A549 (cell line): ENCODE results near the gene GJD3. TPM values are rescaled to one million over a fixed set of nuclear protein-coding genes. Genes with fewer than 3 reads are reported as not detected.

Experiments used
- ATAC-seq, 2 experiments: fragments of 200-7000 bp in 1 of 2; fragments of >200 bp in 1 of 2; cut with Nextera tagmentation in 1 of 2; cut with Tn5 transposase in 1 of 2; 3 replicates each; pipeline versions ENCODE4 v1.8.0 to v1.9.1; 2018 to 2020; ENCODE audit warnings: mild to moderate bottlenecking in 1 of 2, moderate library complexity in 1 of 2
- CTCF ChIA-PET: fragments of 300-600 bp; sonication (Branson Sonifier 250); formaldehyde crosslinking; extraction: SDS; loops from one replicate; lab custom pipeline; 2021; ENCODE audit warnings: antibody characterized with exemption, inconsistent platforms; lab: Yijun Ruan, JAX
- POLR2A ChIA-PET: fragments of 350-600 bp; formaldehyde crosslinking; extraction: SDS; loops from one replicate; lab custom pipeline; 2021; ENCODE audit warnings: antibody characterized with exemption, inconsistent platforms; lab: Yijun Ruan, JAX
- DNase-seq, 2 experiments: peaks; one replicate each; pipeline versions ENCODE4 v3.0.0 to v3.0.0-alpha.2; 2011 to 2016; ENCODE audit warnings: low read depth in 1 of 2, low spot score in 1 of 2
- FAIRE-seq: peaks from 2 replicates; lab custom pipeline; 2011; peaks lifted over from hg19 to GRCh38; lab: Jason Lieb, UNC
- H3K27ac ChIP-seq, 2 experiments: fragments of >200 bp; sonication (Bioruptor Twin); formaldehyde crosslinking; 3 replicates each; pipeline ENCODE4 v1.5.1; 2016 to 2017
- H3K4me1 ChIP-seq: fragments of >200 bp; sonication (Bioruptor Twin); formaldehyde crosslinking; 3 replicates; pipeline ENCODE4 v1.6.1; 2016
- H3K4me2 ChIP-seq: fragments of >200 bp; sonication (Bioruptor Twin); formaldehyde crosslinking; 3 replicates; pipeline ENCODE4 v1.6.1; 2016
- H3K4me3 ChIP-seq: fragments of >200 bp; sonication (Bioruptor Twin); formaldehyde crosslinking; 3 replicates; pipeline ENCODE4 v1.5.1; 2016
- H3K9me3 ChIP-seq: fragments of >200 bp; sonication (Bioruptor Twin); formaldehyde crosslinking; 3 replicates; pipeline ENCODE4 v1.6.1; 2016
- BHLHE40 ChIP-seq: IDR thresholded peaks from 2 replicates; pipeline ENCODE4 v1.6.1; 2012; ENCODE audit warnings: low read depth, low read length, inconsistent platforms
- CBX2 ChIP-seq: fragments of 200-600 bp; sonication (generic); IDR thresholded peaks from 2 replicates; pipeline ENCODE4 v1.6.1; 2016; ENCODE audit warnings: low read depth, mild to moderate bottlenecking, borderline replicate concordance
- CHD2 ChIP-seq: fragments of 150-350 bp; IDR thresholded peaks from 2 replicates; pipeline ENCODE4 v1.6.1; 2014; ENCODE audit warnings: low read length; ENCODE audit not compliant: partially characterized antibody
- EHF ChIP-seq: fragments of 250-450 bp; sonication (Bioruptor Pico); IDR thresholded peaks from 2 replicates; pipeline ENCODE4 v1.5.0; 2020; ENCODE audit warnings: mild to moderate bottlenecking
- EP300 ChIP-seq, 2 experiments: fragments of >200 bp; sonication (Bioruptor Twin); formaldehyde crosslinking; IDR thresholded peaks; 2 replicates in 1 of 2; 3 replicates in 1 of 2; pipeline ENCODE4 v1.6.1; 2016 to 2017
- ESRRA ChIP-seq: fragments of 150-350 bp; IDR thresholded peaks from 2 replicates; pipeline ENCODE4 v1.6.1; 2014; ENCODE audit warnings: mild to moderate bottlenecking, low read length, borderline replicate concordance
- FOSL2 ChIP-seq, 2 experiments: fragments of 450-650 bp in 1 of 2; fragments of >200 bp in 1 of 2; sonication (Bioruptor Twin) in 1 of 2; formaldehyde crosslinking; IDR thresholded peaks; 2 replicates each; pipeline versions ENCODE4 v1.5.0 to v1.6.1; 2016 to 2020; ENCODE audit warnings: mild to moderate bottlenecking in 1 of 2, moderate library complexity in 1 of 2
- FOXS1 ChIP-seq: fragments of 250-450 bp; sonication (Bioruptor Pico); IDR thresholded peaks from 2 replicates; pipeline ENCODE4 v1.5.0; 2020; ENCODE audit warnings: mild to moderate bottlenecking, moderate library complexity
- GATA3 ChIP-seq: IDR thresholded peaks from 2 replicates; pipeline ENCODE4 v1.6.1; 2012; ENCODE audit warnings: borderline replicate concordance
- HDAC2 ChIP-seq: fragments of 200-600 bp; sonication (generic); IDR thresholded peaks from 2 replicates; pipeline ENCODE4 v1.6.1; 2016
- HEYL ChIP-seq: fragments of 250-450 bp; sonication (Bioruptor Pico); IDR thresholded peaks from 2 replicates; pipeline ENCODE4 v1.8.0; 2021; ENCODE audit warnings: mild to moderate bottlenecking, moderate library complexity
- HOXA7 ChIP-seq: fragments of 250-450 bp; sonication (Bioruptor Pico); IDR thresholded peaks from 2 replicates; pipeline ENCODE4 v1.5.0; 2020; ENCODE audit warnings: mild to moderate bottlenecking, moderate library complexity
- JUN ChIP-seq, 2 experiments: fragments of >200 bp; sonication (Bioruptor Twin); formaldehyde crosslinking; IDR thresholded peaks; 2 replicates in 1 of 2; 3 replicates in 1 of 2; pipeline ENCODE4 v1.6.1; 2016 to 2017
- KDM1A ChIP-seq: fragments of 200-600 bp; sonication (generic); IDR thresholded peaks from 2 replicates; pipeline ENCODE4 v1.6.1; 2016; ENCODE audit warnings: low read depth, mild to moderate bottlenecking
- KDM5A ChIP-seq: fragments of 200-600 bp; sonication (generic); IDR thresholded peaks from 2 replicates; pipeline ENCODE4 v1.6.1; 2016; ENCODE audit warnings: antibody characterized with exemption, mild to moderate bottlenecking
- MAFK ChIP-seq: fragments of 450-650 bp; IDR thresholded peaks from 2 replicates; pipeline ENCODE4 v1.6.1; 2014; ENCODE audit not compliant: partially characterized antibody
- MYC ChIP-seq: IDR thresholded peaks from 2 replicates; pipeline ENCODE4 v1.6.1; 2012; ENCODE audit warnings: mild to moderate bottlenecking, inconsistent platforms, low read length, improper control_type of control experiment, borderline replicate concordance
- NPAS2 ChIP-seq: fragments of 250-450 bp; sonication (Bioruptor Pico); IDR thresholded peaks from 2 replicates; pipeline ENCODE4 v1.8.0; 2022; ENCODE audit warnings: mild to moderate bottlenecking, moderate library complexity, borderline replicate concordance
- POLR2A ChIP-seq: IDR thresholded peaks from 2 replicates; pipeline ENCODE4 v1.6.1; 2012; ENCODE audit warnings: mild to moderate bottlenecking, low read length
- RAD21 ChIP-seq, 2 experiments: fragments of >200 bp in 1 of 2; sonication (Bioruptor Twin) in 1 of 2; formaldehyde crosslinking in 1 of 2; IDR thresholded peaks in 1 of 2; conservative IDR thresholded peaks in 1 of 2; 2 replicates in 1 of 2; 3 replicates in 1 of 2; pipeline ENCODE4 v1.6.1; 2012 to 2018; ENCODE audit warnings: inconsistent platforms in 1 of 2
- SREBF2 ChIP-seq: fragments of 450-650 bp; IDR thresholded peaks from 2 replicates; pipeline ENCODE4 v1.6.1; 2014; ENCODE audit warnings: mild to moderate bottlenecking, moderate library complexity
- TFCP2L1 ChIP-seq: fragments of 250-450 bp; sonication (Bioruptor Pico); IDR thresholded peaks from 2 replicates; pipeline ENCODE4 v1.5.0; 2021; ENCODE audit warnings: mild to moderate bottlenecking
- ZC3H11A ChIP-seq: fragments of 450-650 bp; IDR thresholded peaks from 2 replicates; pipeline ENCODE4 v1.6.1; 2014; ENCODE audit warnings: antibody characterized with exemption, mild to moderate bottlenecking
- ZNF302 ChIP-seq: fragments of 250-450 bp; sonication (Bioruptor Pico); IDR thresholded peaks from 2 replicates; pipeline ENCODE4 v1.9.0; 2021; ENCODE audit warnings: inconsistent platforms, mild to moderate bottlenecking, moderate library complexity
- ZSCAN20 ChIP-seq: fragments of 250-450 bp; sonication (Bioruptor Pico); IDR thresholded peaks from 2 replicates; pipeline ENCODE4 v1.8.0; 2022; ENCODE audit warnings: mild to moderate bottlenecking, moderate library complexity
- WGBS: methylation state at CpG from one replicate; pipeline ENCODE4 v1.1.6; 2017; ENCODE audit errors: missing lambda C conversion rate; 5-methylcytosine and 5-hydroxymethylcytosine counted together
- polyA plus RNA-seq, 4 experiments: library from polyadenylated mRNA; depleted of rRNA in 3 of 4; stranded (reverse); fragments of >200 nt; fragmentation: RNase III in 1 of 4; extraction: RNeasy Plus Mini Kit Qiagen cat#74134 plus additional on column Dnase treatment in 1 of 4; gene quantifications; 2 replicates in 3 of 4; 3 replicates in 1 of 4; pipeline ENCODE4 v1.2.3, GENCODE V29; 2011 to 2017
- TF ChIP-seq, protein P1 (sequence below): fragments of 200-600 bp; sonication (generic); IDR thresholded peaks from 2 replicates; pipeline ENCODE4 v1.6.1; 2016; ENCODE audit warnings: antibody characterized with exemption, mild to moderate bottlenecking, moderate library complexity
- TF ChIP-seq, protein P2 (sequence below): IDR thresholded peaks from 2 replicates; pipeline ENCODE4 v1.6.1; 2012; ENCODE audit warnings: low read depth, borderline replicate concordance
- TF ChIP-seq, protein P3 (sequence below): fragments of 250-450 bp; sonication (Bioruptor Pico); IDR thresholded peaks from 2 replicates; pipeline ENCODE4 v1.5.0; 2020; ENCODE audit warnings: low read depth, mild to moderate bottlenecking, moderate library complexity
- TF ChIP-seq, protein P4 (sequence below): fragments of 150-350 bp; IDR thresholded peaks from 2 replicates; pipeline ENCODE4 v1.6.1; 2014; ENCODE audit warnings: low read depth, mild to moderate bottlenecking, low read length
- TF ChIP-seq, protein P5 (sequence below): IDR thresholded peaks from 2 replicates; pipeline ENCODE4 v1.6.1; 2012
- TF ChIP-seq, protein P6 (sequence below): fragments of >200 bp; sonication (Bioruptor Twin); formaldehyde crosslinking; IDR thresholded peaks from 3 replicates; pipeline ENCODE4 v1.6.1; 2016
- TF ChIP-seq, protein P7 (sequence below): IDR thresholded peaks from 2 replicates; pipeline ENCODE4 v1.6.1; 2012

GJD3 gene
- polyA plus RNA-seq, 2 of the 4 experiments (the other 2 are of a cell fraction): 0.09 to 0.40 TPM

DNA sequence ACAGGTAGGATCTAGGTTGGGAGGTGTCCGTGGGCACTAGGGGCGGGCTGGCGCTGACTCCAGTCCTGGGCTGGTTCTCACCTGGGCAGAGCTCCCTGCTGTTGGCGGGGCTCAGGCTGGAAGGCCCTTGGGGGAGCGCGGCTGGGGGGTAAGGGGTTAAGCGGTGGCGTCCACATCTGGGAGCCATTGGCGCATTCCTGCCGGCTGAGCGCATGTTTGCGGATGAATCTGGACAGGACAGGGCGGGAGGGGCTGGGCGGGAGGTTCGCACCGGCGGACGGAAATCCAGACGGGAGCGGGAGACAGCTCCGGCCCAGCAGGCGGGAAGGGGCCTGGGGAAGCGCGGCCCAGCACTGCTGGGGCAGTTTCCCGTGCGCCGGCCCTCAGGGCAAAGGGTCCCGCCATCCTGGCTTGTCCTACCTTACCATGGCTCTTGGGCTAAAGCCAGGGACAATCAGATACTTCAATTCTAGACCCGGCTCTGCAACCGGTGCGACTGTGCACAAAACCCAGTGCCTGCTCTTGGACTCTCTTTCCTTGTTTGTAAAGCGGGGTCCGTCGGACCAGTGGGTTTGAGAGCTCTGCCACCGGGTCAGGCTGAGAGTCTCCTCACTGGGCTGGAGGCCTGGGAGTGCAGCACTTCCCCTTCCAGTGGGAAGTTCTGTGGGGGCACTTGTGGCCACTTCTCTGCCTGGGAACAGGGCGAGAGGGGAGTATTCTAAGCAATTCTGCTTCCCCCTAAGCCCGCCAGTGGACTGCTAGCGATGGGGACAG, 47.8 kb downstream of the GJD3 start:
- ChIA-PET POLR2A (interaction anchor here (0.6 to 1.8 kb wide), 16 partner anchors 8 to 1373 kb away, joined by 3 to 14 read pairs (median 4); partner anchors contain the start of genes PSMD3, RARA and SMARCE1), CTCF (interaction anchor here (0.6 to 50.4 kb wide), 16 partner anchors 1 to 1372 kb away, joined by 3 to 2395 read pairs (median 3); partner anchors contain the start of genes CDC6, EIF1, GJD3 and RARA)
- 8% methylated on average over 29 of the region's 38 CpGs for WGBS
- FAIRE-seq (no peak), ATAC-seq (peak; percentile 15 to 43; a peak in 5 of 6 replicates), DNase-seq (peak; percentile 82 to 87)
- H3K27ac ChIP-seq: peak overlapping the region; percentile 95 to 97
- H3K4me1 ChIP-seq: peaks cover 86% of the 10 kb centered on the region
- H3K9me3 ChIP-seq: no peaks in the 10 kb centered on the region
- peak overlapping the region; percentile 81 for H3K4me3 ChIP-seq
- peak overlapping the region; percentile 99 for H3K4me2 ChIP-seq
- peak; percentile 59 for TF ChIP-seq GATA3
- TF ChIP-seq NPAS2: no peak
- TF ChIP-seq HDAC2: no peak
- TF ChIP-seq HEYL (CRISPR knock-in tag): no peak
- TF ChIP-seq POLR2A: peak; percentile 59
- TF ChIP-seq, protein P1, sequence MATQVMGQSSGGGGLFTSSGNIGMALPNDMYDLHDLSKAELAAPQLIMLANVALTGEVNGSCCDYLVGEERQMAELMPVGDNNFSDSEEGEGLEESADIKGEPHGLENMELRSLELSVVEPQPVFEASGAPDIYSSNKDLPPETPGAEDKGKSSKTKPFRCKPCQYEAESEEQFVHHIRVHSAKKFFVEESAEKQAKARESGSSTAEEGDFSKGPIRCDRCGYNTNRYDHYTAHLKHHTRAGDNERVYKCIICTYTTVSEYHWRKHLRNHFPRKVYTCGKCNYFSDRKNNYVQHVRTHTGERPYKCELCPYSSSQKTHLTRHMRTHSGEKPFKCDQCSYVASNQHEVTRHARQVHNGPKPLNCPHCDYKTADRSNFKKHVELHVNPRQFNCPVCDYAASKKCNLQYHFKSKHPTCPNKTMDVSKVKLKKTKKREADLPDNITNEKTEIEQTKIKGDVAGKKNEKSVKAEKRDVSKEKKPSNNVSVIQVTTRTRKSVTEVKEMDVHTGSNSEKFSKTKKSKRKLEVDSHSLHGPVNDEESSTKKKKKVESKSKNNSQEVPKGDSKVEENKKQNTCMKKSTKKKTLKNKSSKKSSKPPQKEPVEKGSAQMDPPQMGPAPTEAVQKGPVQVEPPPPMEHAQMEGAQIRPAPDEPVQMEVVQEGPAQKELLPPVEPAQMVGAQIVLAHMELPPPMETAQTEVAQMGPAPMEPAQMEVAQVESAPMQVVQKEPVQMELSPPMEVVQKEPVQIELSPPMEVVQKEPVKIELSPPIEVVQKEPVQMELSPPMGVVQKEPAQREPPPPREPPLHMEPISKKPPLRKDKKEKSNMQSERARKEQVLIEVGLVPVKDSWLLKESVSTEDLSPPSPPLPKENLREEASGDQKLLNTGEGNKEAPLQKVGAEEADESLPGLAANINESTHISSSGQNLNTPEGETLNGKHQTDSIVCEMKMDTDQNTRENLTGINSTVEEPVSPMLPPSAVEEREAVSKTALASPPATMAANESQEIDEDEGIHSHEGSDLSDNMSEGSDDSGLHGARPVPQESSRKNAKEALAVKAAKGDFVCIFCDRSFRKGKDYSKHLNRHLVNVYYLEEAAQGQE: no peak
- TF ChIP-seq EP300 (IDR thresholded peaks at IDR 0.05): 0 out of 5 replicates have a peak, but pooled peaks of 1 of the 2 experiments have one; percentile 21
- no peak for TF ChIP-seq ZSCAN20
- TF ChIP-seq KDM1A: no peak
- TF ChIP-seq MAFK: no peak
- TF ChIP-seq CBX2: no peak
- TF ChIP-seq BHLHE40: no peak
- TF ChIP-seq, protein P2, sequence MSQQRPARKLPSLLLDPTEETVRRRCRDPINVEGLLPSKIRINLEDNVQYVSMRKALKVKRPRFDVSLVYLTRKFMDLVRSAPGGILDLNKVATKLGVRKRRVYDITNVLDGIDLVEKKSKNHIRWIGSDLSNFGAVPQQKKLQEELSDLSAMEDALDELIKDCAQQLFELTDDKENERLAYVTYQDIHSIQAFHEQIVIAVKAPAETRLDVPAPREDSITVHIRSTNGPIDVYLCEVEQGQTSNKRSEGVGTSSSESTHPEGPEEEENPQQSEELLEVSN: peak; percentile 91
- TF ChIP-seq, protein P3, sequence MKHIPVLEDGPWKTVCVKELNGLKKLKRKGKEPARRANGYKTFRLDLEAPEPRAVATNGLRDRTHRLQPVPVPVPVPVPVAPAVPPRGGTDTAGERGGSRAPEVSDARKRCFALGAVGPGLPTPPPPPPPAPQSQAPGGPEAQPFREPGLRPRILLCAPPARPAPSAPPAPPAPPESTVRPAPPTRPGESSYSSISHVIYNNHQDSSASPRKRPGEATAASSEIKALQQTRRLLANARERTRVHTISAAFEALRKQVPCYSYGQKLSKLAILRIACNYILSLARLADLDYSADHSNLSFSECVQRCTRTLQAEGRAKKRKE: peak; percentile 32; the same call in 1 of the 2 replicates
- no peak for TF ChIP-seq ZC3H11A
- TF ChIP-seq, protein P4, sequence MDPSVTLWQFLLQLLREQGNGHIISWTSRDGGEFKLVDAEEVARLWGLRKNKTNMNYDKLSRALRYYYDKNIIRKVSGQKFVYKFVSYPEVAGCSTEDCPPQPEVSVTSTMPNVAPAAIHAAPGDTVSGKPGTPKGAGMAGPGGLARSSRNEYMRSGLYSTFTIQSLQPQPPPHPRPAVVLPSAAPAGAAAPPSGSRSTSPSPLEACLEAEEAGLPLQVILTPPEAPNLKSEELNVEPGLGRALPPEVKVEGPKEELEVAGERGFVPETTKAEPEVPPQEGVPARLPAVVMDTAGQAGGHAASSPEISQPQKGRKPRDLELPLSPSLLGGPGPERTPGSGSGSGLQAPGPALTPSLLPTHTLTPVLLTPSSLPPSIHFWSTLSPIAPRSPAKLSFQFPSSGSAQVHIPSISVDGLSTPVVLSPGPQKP: no peak
- TF ChIP-seq, protein P5, sequence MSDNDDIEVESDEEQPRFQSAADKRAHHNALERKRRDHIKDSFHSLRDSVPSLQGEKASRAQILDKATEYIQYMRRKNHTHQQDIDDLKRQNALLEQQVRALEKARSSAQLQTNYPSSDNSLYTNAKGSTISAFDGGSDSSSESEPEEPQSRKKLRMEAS: peak; percentile 86
- TF ChIP-seq RAD21 (conservative IDR thresholded peaks at IDR 0.05 in 1 of 2, IDR thresholded peaks at IDR 0.05 in 1 of 2): peak; percentile 5 to 34; a peak in 1 of 5 replicates
- TF ChIP-seq, protein P6, sequence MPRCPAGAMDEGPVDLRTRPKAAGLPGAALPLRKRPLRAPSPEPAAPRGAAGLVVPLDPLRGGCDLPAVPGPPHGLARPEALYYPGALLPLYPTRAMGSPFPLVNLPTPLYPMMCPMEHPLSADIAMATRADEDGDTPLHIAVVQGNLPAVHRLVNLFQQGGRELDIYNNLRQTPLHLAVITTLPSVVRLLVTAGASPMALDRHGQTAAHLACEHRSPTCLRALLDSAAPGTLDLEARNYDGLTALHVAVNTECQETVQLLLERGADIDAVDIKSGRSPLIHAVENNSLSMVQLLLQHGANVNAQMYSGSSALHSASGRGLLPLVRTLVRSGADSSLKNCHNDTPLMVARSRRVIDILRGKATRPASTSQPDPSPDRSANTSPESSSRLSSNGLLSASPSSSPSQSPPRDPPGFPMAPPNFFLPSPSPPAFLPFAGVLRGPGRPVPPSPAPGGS: peak; percentile 45; the same call in 1 of the 3 replicates
- no peak for TF ChIP-seq SREBF2
- TF ChIP-seq KDM5A: no peak
- TF ChIP-seq, protein P7, sequence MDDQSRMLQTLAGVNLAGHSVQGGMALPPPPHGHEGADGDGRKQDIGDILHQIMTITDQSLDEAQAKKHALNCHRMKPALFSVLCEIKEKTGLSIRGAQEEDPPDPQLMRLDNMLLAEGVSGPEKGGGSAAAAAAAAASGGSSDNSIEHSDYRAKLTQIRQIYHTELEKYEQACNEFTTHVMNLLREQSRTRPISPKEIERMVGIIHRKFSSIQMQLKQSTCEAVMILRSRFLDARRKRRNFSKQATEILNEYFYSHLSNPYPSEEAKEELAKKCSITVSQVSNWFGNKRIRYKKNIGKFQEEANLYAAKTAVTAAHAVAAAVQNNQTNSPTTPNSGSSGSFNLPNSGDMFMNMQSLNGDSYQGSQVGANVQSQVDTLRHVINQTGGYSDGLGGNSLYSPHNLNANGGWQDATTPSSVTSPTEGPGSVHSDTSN: peak; percentile 75
- no peak for TF ChIP-seq HOXA7 (CRISPR knock-in tag)
- no peak for TF ChIP-seq FOXS1 (CRISPR knock-in tag)
- no peak for TF ChIP-seq CHD2
- no peak for TF ChIP-seq ZNF302 (CRISPR knock-in tag)
- TF ChIP-seq FOSL2 (IDR thresholded peaks at IDR 0.05): no peak
- TF ChIP-seq FOSL2 (CRISPR knock-in tag; IDR thresholded peaks at IDR 0.05): no peak
- no peak for TF ChIP-seq EHF (CRISPR knock-in tag)
- TF ChIP-seq JUN (IDR thresholded peaks at IDR 0.05): peak; percentile 38 to 72; a peak in 3 of 5 replicates
- TF ChIP-seq ESRRA: no peak
- TF ChIP-seq TFCP2L1 (CRISPR knock-in tag): no peak
- no peak for TF ChIP-seq MYC
